Tibial nerve (tissue), 4 donors: Measurements from ENCODE around the gene ETV4. TPM values are rescaled to one million over a fixed set of nuclear protein-coding genes. Genes with fewer than 3 reads are reported as not detected.

Experiments
- DNase-seq, 2 donors: peaks; one replicate each; pipeline ENCODE4 v3.0.0-alpha.2; 2019; ENCODE audit warnings: low spot score in 2 of 2
- H3K27ac ChIP-seq, 4 donors: fragments of 200-600 bp; sonication (generic) in 3 of 4; one replicate each; pipeline ENCODE4 v1.5.1; 2017 to 2019; ENCODE audit warnings: mild to moderate bottlenecking in 1 of 4
- H3K27me3 ChIP-seq, 2 donors: fragments of 200-600 bp; sonication (generic) in 1 of 2; one replicate each; pipeline versions ENCODE4 v1.5.1 to v1.6.0; 2017 to 2019
- H3K36me3 ChIP-seq, 3 donors: fragments of 200-600 bp; sonication (generic); one replicate each; pipeline ENCODE4 v1.5.1; 2018 to 2019
- H3K4me1 ChIP-seq, 4 donors: fragments of 200-600 bp; sonication (generic) in 3 of 4; one replicate each; pipeline ENCODE4 v1.5.1; 2017 to 2019
- H3K4me3 ChIP-seq, 4 donors: fragments of 200-600 bp; sonication (generic) in 3 of 4; one replicate each; pipeline ENCODE4 v1.5.1; 2017 to 2019; ENCODE audit warnings: mild to moderate bottlenecking in 1 of 4, moderate library complexity in 1 of 4
- H3K9me3 ChIP-seq, 4 donors: fragments of 200-600 bp; sonication (generic) in 3 of 4; one replicate each; pipeline ENCODE4 v1.5.1; 2017 to 2019
- CTCF ChIP-seq, 5 experiments: fragments of 200-600 bp in 3 of 5; fragments of 450-650 bp in 2 of 5; sonication (generic) in 3 of 5; IDR thresholded peaks; one replicate each; pipeline ENCODE4 v1.5.1; 2016 to 2019; ENCODE audit warnings: antibody characterized with exemption in 5 of 5, mild to moderate bottlenecking in 3 of 5, moderate library complexity in 2 of 5
- EP300 ChIP-seq, 2 donors: sonication (generic); formaldehyde crosslinking; IDR thresholded peaks; one replicate each; pipeline ENCODE4 v1.6.1; 2017; ENCODE audit warnings: antibody characterized with exemption in 2 of 2, mild to moderate bottlenecking in 1 of 2
- POLR2A ChIP-seq, 2 donors: fragments of 450-650 bp; IDR thresholded peaks; one replicate each; pipeline ENCODE4 v1.6.1; 2017; ENCODE audit warnings: antibody characterized with exemption in 2 of 2, mild to moderate bottlenecking in 2 of 2, moderate library complexity in 2 of 2
- WGBS, 2 donors: methylation state at CpG; one replicate each; pipeline ENCODE4 v1.1.5; 2018; 5-methylcytosine and 5-hydroxymethylcytosine counted together
- total RNA-seq, 4 donors: library from RNA; depleted of rRNA; stranded (reverse); fragments of >200 nt; gene quantifications; one replicate each; pipeline ENCODE4 v1.1.0, GENCODE V29; 2016

Gene ETV4
- total RNA-seq: 1 to 10 TPM; 1.5 to 5.1 (median 3.8) TPM

DNA sequence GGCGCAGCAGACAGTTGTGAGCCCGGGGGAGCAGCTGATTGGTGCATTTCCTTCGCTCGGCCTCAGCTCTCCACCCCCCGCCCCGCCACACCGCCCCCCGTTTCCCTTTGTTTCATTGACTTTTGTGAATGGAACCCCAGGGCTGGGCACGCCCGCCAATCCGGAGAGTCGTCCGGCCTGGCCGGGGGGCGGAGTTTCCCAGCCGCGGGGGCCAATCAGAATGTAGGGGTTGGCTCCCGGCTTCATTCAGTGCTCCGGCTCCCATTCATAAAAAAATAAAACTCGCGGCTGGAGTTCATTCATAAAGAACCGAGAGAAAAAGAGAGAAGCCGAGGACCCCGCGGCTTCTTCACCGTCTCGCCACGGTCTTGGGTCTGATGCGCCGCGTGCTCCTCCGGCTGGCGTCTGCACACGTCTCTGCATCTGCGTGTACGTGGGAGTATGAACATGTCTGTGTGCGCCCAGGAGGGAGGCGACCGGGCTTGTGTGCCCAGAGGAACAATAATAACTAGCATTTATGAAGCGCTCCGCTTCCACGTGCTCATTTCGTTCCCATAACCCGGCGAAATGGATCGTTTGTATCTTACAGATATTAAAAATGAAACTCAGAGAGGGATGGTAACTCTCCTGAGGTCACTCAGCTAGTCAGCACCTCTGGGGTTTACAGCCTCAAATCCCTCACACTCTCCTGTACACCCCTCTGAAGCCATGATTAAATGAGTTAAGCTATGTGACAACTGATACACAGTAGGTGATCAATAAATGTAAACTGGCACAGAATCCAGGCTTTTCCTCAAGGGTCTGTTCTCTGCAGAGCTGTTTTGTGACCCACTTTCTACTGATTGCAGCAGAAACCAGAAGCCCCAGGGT is at the start of gene ETV4:
Gene ETV4, minus strand, starts transcription at position 22 of the 870 bp plus-strand sequence. CDS start 723 bp downstream, outside the sequence.
- DNase-seq: peak; percentile 83 to 88
- Histone ChIP-seq H3K9me3 (no peaks in the 10 kb centered on the region), H3K27ac (peak within 1 kb of the TSS in 2 of 4 donors; percentile 18 to 64)

GRCh38 chr17:43595466-43595865 is 49.3 kb upstream of the ETV4 start:
- Histone ChIP-seq H3K36me3 (no peaks in the 10 kb centered on the region), H3K4me3 (no peak overlapping the region), H3K27ac (no peak overlapping the region), H3K9me3 (no peaks in the 10 kb centered on the region), H3K27me3 (no peaks in the 10 kb centered on the region), H3K4me1 (peaks cover 0 to 48% (median 19%) of the 10 kb centered on the region in 4 donors)
- WGBS, 2 donors: 62 to 67% methylated on average over 4 of the region's 4 CpGs
- no peak for TF ChIP-seq EP300 (IDR thresholded peaks at IDR 0.05)
- TF ChIP-seq POLR2A (IDR thresholded peaks at IDR 0.05): no peak
- no peak for TF ChIP-seq CTCF (IDR thresholded peaks at IDR 0.05)
- DNase-seq: no peak

More for the DNA sequence above, at the start of gene ETV4:
- no peak for TF ChIP-seq EP300 (IDR thresholded peaks at IDR 0.05)
- no peak for TF ChIP-seq POLR2A (IDR thresholded peaks at IDR 0.05)
- TF ChIP-seq CTCF (IDR thresholded peaks at IDR 0.05): no peak
- peaks cover 0 to 35% (median 18%) of the 10 kb centered on the region in 4 donors for H3K4me1 ChIP-seq
- H3K36me3 ChIP-seq: no peaks in the 10 kb centered on the region
- H3K4me3 ChIP-seq: peak within 1 kb of the TSS; percentile 31 to 67 (median 54)
- peaks cover 0 to 30% of the 10 kb centered on the region in 2 donors for H3K27me3 ChIP-seq
- WGBS, 2 donors: 0 to 1% methylated on average over 45 to 46 of the region's 46 CpGs

GRCh38 chr17:43591779-43592562 is 45.8 kb upstream of the ETV4 start:
- WGBS, 2 donors: 15% methylated on average over 28 of the region's 28 CpGs
- no peaks in the 10 kb centered on the region for H3K9me3 ChIP-seq
- peaks cover 0 to 41% (median 19%) of the 10 kb centered on the region in 4 donors for H3K4me1 ChIP-seq
- peak overlapping the region; percentile 45 to 87 (median 76) for H3K27ac ChIP-seq
- peak in 1 of 2 donors; percentile 58 for TF ChIP-seq EP300 (IDR thresholded peaks at IDR 0.05)
- TF ChIP-seq POLR2A (IDR thresholded peaks at IDR 0.05): no peak
- TF ChIP-seq CTCF (IDR thresholded peaks at IDR 0.05): no peak
- H3K4me3 ChIP-seq: peak overlapping the region in 1 of 4 donors; percentile 13
- H3K27me3 ChIP-seq: no peaks in the 10 kb centered on the region
- peak; percentile 51 to 76 for DNase-seq
- H3K36me3 ChIP-seq: no peaks in the 10 kb centered on the region

- Histone ChIP-seq H3K36me3 (no peaks in the 10 kb centered on the region), H3K27ac (peak overlapping the region; percentile 45 to 87 (median 76)), H3K9me3 (no peaks in the 10 kb centered on the region), H3K4me3 (no peak overlapping the region), H3K27me3 (no peaks in the 10 kb centered on the region), H3K4me1 (peaks cover 0 to 41% (median 19%) of the 10 kb centered on the region in 4 donors)
- no peak for DNase-seq
- WGBS, 2 donors: 87 to 91% methylated on average over 3 of the region's 3 CpGs
- no peak for TF ChIP-seq EP300 (IDR thresholded peaks at IDR 0.05)
- no peak for TF ChIP-seq CTCF (IDR thresholded peaks at IDR 0.05)
- TF ChIP-seq POLR2A (IDR thresholded peaks at IDR 0.05): no peak
These were observed 44.9 kb upstream of the ETV4 start for GRCh38 chr17:43591001-43591400.
